Muscle of leg (tissue), 11 donors: Measurements from ENCODE around the gene MAP7D3. TPM values are rescaled to one million over a fixed set of nuclear protein-coding genes. Genes with fewer than 3 reads are reported as not detected.

Source experiments
- DNase-seq: peaks from one replicate; pipeline ENCODE4 v3.0.0; 2013
- H3K27ac ChIP-seq: one replicate; pipeline ENCODE4 v1.5.1; 2013; ENCODE audit warnings: mild to moderate bottlenecking, low read length, control low read depth
- H3K27me3 ChIP-seq: one replicate; pipeline ENCODE4 v1.6.1; 2013; ENCODE audit warnings: low read length; ENCODE audit not compliant: control insufficient read depth, insufficient read depth
- H3K36me3 ChIP-seq: one replicate; pipeline ENCODE4 v1.6.1; 2013; ENCODE audit warnings: low read length; ENCODE audit not compliant: control insufficient read depth, insufficient read depth
- H3K4me1 ChIP-seq: one replicate; pipeline ENCODE4 v1.6.1; 2013; ENCODE audit warnings: low read length; ENCODE audit not compliant: control insufficient read depth, insufficient read depth
- H3K4me3 ChIP-seq: one replicate; pipeline ENCODE4 v1.5.1; 2013; ENCODE audit warnings: low read length, control low read depth
- H3K9me3 ChIP-seq: replicated peaks from 2 replicates; pipeline ENCODE4 v1.6.1; 2013; ENCODE audit warnings: low read depth, low read length; ENCODE audit not compliant: control insufficient read depth
- WGBS: methylation state at CpG from one replicate; pipeline ENCODE4 v1.1.5; 2013; ENCODE audit warnings: missing lambda C conversion rate; ENCODE audit not compliant: insufficient coverage; 5-methylcytosine and 5-hydroxymethylcytosine counted together
- polyA plus RNA-seq, 8 donors: library from polyadenylated mRNA; unstranded; fragments of 120-200 nt; gene quantifications; one replicate each; pipeline versions ENCODE4 v1.2.1 to v1.2.3, GENCODE V29; 2013; ENCODE audit warnings: inconsistent platforms in 1 of 8, low replicate concordance in 1 of 8; ENCODE audit not compliant: insufficient read length in 8 of 8, insufficient read depth in 1 of 8
- total RNA-seq: library from RNA; stranded (reverse); fragments of 120-200 nt; gene quantifications from one replicate; pipeline ENCODE4 v1.2.4, GENCODE V29; 2013

The MAP7D3 gene
- total and polyA plus RNA-seq, 9 donors: 12.0 to 23.1 (median 17.4) TPM

DNA sequence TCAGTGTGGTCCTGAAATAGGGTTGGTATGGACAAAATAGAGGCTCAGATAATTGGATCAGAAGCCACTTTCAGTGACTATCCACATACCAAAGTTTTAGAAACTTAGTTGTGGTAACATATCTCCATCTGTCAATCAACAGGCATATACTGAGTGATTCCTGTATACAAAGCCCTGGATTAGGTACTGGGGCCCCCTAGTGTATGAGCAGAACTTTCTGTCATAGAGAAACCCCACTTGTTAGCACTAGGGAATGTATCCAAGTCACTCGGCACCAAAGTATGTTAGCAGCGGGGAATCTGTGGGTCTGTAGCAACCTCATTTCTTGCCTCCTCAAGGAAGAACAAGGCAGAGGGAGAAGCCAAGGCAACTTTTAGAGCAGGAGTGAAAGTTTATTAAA lies 50.7 kb downstream of the MAP7D3 start:
- Histone ChIP-seq H3K36me3 (no peaks in the 10 kb centered on the region), H3K27ac (peak overlapping the region; percentile 25), H3K4me3 (peak overlapping the region; percentile 20), H3K4me1 (peaks cover 13% of the 10 kb centered on the region), H3K9me3 (no peaks in the 10 kb centered on the region), H3K27me3 (peaks cover 8% of the 10 kb centered on the region)
- no CpG with 5 or more reads among the region's 2 CpGs for WGBS
- no peak for DNase-seq

DNA sequence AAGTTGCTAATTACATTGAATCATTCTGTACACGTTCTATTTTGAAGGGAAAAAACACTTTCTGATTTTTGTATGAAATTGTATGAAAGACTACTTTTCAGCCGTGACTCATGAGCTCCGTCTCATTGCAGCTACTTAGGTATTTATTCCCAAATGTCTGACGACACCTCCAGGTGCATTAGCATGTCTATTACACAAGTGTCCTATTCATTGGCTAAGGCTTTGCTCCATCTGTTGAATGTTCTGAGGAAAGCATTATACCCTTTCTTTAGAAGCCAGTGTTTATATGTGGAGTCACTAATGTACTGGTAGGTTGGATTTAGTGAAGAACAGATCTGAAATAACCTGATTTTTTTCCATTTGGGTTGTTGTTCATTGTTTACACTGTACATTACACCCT lies 51.8 kb downstream of the MAP7D3 start:
- DNase-seq: peak; percentile 45
- Histone ChIP-seq H3K36me3 (no peaks in the 10 kb centered on the region), H3K27ac (peak overlapping the region; percentile 84), H3K9me3 (no peaks in the 10 kb centered on the region), H3K4me3 (peak overlapping the region; percentile 39), H3K27me3 (peaks cover 9% of the 10 kb centered on the region), H3K4me1 (peaks cover 9% of the 10 kb centered on the region)
- no CpG with 5 or more reads among the region's 4 CpGs for WGBS

DNA sequence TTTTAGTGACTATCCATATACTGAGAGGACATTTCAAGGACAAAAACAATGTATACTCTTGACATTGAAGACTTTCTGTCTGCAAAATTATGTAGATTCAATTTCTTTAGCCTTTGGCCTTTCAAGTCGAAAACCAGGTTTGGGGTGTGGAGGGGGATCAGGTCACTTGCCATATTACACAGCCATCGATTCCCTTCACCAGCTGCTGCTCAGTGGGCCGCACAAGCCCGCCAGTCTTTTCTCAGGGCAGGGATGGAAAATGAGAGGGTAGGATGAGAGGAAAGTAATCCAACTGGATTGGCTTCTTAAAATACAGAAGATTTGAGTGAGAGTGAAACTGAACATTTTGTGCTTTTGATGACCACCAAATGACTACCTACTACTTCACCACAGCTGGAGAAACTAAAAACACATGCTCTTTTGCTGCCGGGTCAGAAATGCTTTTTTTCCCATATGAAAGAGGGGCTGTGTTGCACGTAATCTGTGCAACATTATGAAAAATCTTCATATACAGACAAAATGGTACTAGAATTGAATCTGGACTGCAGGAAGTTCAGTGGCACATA lies 52.4 kb downstream of the MAP7D3 start:
- Histone ChIP-seq H3K27me3 (peaks cover 10% of the 10 kb centered on the region), H3K27ac (peak overlapping the region; percentile 84), H3K9me3 (no peaks in the 10 kb centered on the region), H3K4me3 (peak overlapping the region; percentile 39), H3K4me1 (peaks cover 9% of the 10 kb centered on the region), H3K36me3 (no peaks in the 10 kb centered on the region)
- DNase-seq: no peak
- no CpG with 5 or more reads among the region's 6 CpGs for WGBS

DNA sequence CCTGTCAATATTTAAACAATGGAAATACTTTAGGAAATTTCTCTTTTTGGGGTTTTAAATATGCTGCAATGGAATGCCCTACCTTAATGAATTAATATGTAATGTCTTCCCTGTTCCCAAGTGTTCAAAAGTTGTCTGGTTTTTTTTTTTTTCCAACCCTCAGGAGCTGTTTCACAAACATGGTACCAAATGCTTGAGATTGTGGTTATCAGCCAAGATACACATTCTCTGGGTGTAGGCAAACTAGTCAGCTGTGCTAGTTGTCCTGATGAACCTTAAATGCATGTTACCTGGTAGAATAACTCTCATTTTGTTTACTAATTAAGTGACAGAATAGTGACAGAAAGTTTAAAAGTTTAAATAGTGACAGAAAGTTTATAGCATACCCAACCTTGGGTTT lies 53.2 kb downstream of the MAP7D3 start:
- H3K27ac ChIP-seq: peak overlapping the region; percentile 84
- H3K4me1 ChIP-seq: peaks cover 9% of the 10 kb centered on the region

DNA sequence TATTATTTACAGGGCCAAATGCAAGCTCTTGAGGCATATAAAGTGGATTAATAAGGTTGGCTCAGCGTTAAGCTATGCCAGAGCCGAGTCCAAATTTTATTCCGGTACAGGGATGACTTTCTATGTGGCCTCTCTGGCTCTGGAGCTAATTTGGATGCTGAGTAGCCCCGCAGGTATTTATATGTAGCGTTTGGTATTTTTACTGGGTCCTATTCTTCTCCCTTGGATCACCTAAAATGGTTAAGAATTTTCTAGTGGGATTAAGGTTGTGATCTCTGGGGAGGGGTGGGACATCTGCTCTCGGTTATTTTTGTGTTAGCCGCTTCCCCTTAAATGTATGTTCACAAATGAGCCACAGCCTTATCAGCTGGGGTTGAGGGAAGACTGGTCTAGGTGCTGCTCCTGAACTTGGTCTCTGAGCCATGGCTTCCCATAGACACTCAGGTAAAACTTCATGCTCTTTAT lies 54.5 kb downstream of the MAP7D3 start:
- peak; percentile 50 for DNase-seq
- H3K4me3 ChIP-seq: peak overlapping the region; percentile 39

More for the DNA sequence above, 53.2 kb downstream of the MAP7D3 start:
- DNase-seq: no peak
- H3K36me3 ChIP-seq: no peaks in the 10 kb centered on the region
- peak overlapping the region; percentile 39 for H3K4me3 ChIP-seq
- no peaks in the 10 kb centered on the region for H3K9me3 ChIP-seq
- peaks cover 12% of the 10 kb centered on the region for H3K27me3 ChIP-seq

DNA sequence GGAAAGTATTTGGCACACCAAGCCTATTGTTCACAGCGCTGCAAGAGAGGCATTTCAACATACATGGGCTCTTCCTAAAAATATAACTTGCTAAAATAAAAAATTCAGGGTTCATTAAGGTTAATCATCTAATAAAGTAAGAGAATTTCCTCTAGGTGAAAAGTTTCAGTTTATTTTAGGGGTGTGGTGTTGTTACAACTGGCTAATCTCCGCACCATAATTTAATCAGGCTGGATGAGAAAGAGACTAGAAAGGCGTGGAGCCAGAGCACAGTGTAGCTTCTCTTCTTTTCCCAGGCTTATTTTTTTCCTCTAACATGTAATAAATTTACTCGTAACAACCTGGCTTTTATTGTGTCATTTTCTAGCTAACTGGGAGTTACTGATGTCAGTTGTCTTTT lies 56.0 kb downstream of the MAP7D3 start:
- no peak overlapping the region for H3K27ac ChIP-seq
- WGBS: 100% methylated on average over 1 of the region's 4 CpGs

More for the DNA sequence above, 54.5 kb downstream of the MAP7D3 start:
- Histone ChIP-seq H3K27me3 (peaks cover 12% of the 10 kb centered on the region), H3K36me3 (no peaks in the 10 kb centered on the region), H3K4me1 (peaks cover 9% of the 10 kb centered on the region), H3K9me3 (no peaks in the 10 kb centered on the region), H3K27ac (peak overlapping the region; percentile 84)
- WGBS: 59% methylated on average over 2 of the region's 7 CpGs

DNA sequence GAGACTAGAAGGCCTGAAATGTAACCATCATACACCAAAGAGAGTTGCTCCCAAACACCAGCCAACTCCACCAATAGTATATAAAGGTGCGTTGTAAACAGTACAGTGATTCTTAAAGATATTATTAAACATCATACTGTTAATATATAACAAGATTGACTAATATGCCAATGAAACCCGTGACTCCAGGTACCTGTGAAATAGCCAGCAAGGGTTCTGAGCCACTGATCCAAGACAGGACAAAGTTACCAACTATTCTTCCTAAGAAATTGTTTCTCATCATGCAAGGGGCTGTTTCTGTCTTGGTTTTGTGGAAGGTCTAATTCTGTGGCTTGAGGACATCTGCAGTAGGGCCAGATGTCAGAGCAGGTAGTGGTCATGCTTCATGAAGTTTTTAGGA lies 56.7 kb downstream of the MAP7D3 start:
- no CpG with 5 or more reads among the region's 2 CpGs for WGBS
- peaks cover 16% of the 10 kb centered on the region for H3K27me3 ChIP-seq
- no peak overlapping the region for H3K4me3 ChIP-seq
- H3K27ac ChIP-seq: no peak overlapping the region
- no peak for DNase-seq
- H3K4me1 ChIP-seq: peaks cover 15% of the 10 kb centered on the region
- no peaks in the 10 kb centered on the region for H3K9me3 ChIP-seq
- no peaks in the 10 kb centered on the region for H3K36me3 ChIP-seq

More for the DNA sequence above, 56.0 kb downstream of the MAP7D3 start:
- Histone ChIP-seq H3K9me3 (no peaks in the 10 kb centered on the region), H3K4me1 (peaks cover 15% of the 10 kb centered on the region), H3K27me3 (peaks cover 16% of the 10 kb centered on the region), H3K36me3 (no peaks in the 10 kb centered on the region), H3K4me3 (no peak overlapping the region)
- no peak for DNase-seq

DNA sequence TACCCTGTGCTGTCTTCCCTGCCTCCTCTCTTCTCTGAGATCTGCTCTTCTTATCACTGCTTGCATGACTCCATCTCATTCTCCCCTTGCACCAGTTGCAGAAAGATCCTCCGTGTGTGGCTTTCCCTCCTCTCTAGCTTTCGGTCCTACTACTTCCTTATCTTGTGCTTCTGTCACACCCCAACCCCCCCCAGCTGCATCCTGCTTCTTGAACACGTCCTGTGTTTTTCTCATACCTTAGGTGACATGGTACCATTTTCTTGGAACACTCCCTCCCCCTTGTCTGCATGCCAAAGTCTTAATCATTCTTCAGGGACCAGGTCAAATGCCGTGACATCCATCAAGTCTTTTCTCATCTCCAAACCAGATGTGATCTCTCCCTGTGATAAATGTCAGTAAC lies 57.4 kb downstream of the MAP7D3 start:
- H3K4me1 ChIP-seq: peaks cover 15% of the 10 kb centered on the region

DNA sequence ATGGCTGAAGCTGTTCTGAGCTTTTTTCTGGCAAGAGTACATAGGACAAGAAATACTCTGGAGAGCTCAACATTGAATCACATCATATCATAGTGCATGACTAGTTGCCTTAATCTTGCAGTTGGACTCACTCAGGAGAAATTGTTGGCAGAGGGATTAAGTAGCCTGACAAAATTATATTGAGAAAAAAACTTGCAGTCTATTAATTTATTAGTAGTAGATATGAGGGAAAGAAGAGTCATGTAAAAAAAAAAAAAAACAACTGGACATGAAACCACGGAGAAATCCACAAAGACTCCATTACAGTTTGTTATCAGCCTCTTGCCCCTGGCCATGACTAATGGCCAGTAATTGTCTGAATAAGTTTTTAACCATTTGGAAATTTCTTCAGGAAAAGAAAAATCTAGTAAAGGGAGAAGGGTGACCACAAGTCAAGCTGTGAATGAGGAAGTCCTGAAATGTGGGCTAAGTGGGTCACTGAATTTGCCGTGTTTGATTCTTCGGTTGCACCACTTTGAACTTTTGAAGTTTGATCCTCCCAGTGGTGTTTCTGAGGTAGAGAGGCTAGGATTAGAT lies 58.3 kb downstream of the MAP7D3 start:
- WGBS: 80% methylated on average over 1 of the region's 3 CpGs
- DNase-seq: no peak
- Histone ChIP-seq H3K36me3 (no peaks in the 10 kb centered on the region), H3K27ac (no peak overlapping the region), H3K27me3 (peaks cover 24% of the 10 kb centered on the region), H3K4me3 (no peak overlapping the region), H3K9me3 (no peaks in the 10 kb centered on the region), H3K4me1 (peaks cover 15% of the 10 kb centered on the region)

More for the DNA sequence above, 57.4 kb downstream of the MAP7D3 start:
- Histone ChIP-seq H3K9me3 (no peaks in the 10 kb centered on the region), H3K4me3 (no peak overlapping the region), H3K27ac (no peak overlapping the region), H3K36me3 (no peaks in the 10 kb centered on the region), H3K27me3 (peaks cover 19% of the 10 kb centered on the region)
- no peak for DNase-seq
- WGBS: 51% methylated on average over 4 of the region's 4 CpGs

DNA sequence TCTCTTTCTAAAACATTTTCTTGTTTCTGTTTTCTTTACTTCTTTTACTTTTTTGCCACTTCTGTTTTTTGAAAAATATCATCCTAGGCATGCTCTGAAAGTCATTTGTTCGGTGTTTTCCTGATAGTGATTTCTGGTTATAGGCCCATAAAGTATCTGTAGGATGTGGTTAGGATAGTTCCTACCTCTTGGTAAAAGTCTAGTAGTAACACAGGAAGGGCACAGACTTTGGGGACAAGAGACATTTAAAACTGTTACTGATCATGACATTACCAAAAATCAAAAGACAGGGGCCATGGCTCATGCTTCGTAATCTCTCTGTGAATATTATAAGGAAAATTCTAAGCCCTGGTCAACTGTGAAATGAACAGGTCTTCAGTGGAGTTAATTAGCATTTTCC lies 59.1 kb downstream of the MAP7D3 start:
- no CpG with 5 or more reads among the region's 2 CpGs for whole genome bisulfite sequencing
- Histone ChIP-seq H3K36me3 (no peaks in the 10 kb centered on the region), H3K4me3 (no peak overlapping the region), H3K4me1 (peaks cover 15% of the 10 kb centered on the region), H3K9me3 (no peaks in the 10 kb centered on the region), H3K27ac (no peak overlapping the region), H3K27me3 (peaks cover 24% of the 10 kb centered on the region)
- DNase-seq: no peak
